GM12874 (cell line): ENCODE measurements around the gene PLOD1.

Source experiments
- CTCF ChIP-seq: IDR thresholded peaks from 2 replicates; pipeline ENCODE4 v1.5.1; 2011; ENCODE audit warnings: low read depth, mild to moderate bottlenecking, control low read depth, low read length, moderate library complexity; ENCODE audit not compliant: insufficient read depth

Gene PLOD1

GRCh38 chr1:11990303-11991032, 56.0 kb downstream of the PLOD1 start:
- TF ChIP-seq CTCF, result no peak

- no peak for TF ChIP-seq CTCF
Measured at GRCh38 chr1:11991969-11992676, 57.6 kb downstream of the PLOD1 start.

- no peak for TF ChIP-seq CTCF
Measured at GRCh38 chr1:11997081-11997850, 62.7 kb downstream of the PLOD1 start.

- no peak for TF ChIP-seq CTCF
Measured at GRCh38 chr1:11998636-11999035, 64.1 kb downstream of the PLOD1 start.

GRCh38 chr1:11999236-11999635, 64.7 kb downstream of the PLOD1 start:
- TF ChIP-seq CTCF, result no peak

- TF ChIP-seq CTCF, result peak; percentile 73
Measured at GRCh38 chr1:12001249-12001917, 66.9 kb downstream of the PLOD1 start.
